Measurements from ENCODE around the gene GTF3C4. TPM values are rescaled to one million over a fixed set of nuclear protein-coding genes. Genes with fewer than 3 reads are reported as not detected.

Gene GTF3C4
- total and polyA plus RNA-seq, 4 donors, result 3.1 to 18.7 (median 10.8) TPM

GRCh38 chr9:132672413-132672690 lies 2.1 kb downstream of the GTF3C4 start:
- H3K4me1 ChIP-seq (ENCODE audit: control insufficient read depth in 5 of 5, insufficient read depth in 5 of 5, low read length in 5 of 5), result peaks cover 0 to 24% (median 7%) of the 10 kb centered on the region in 5 donors
- TF ChIP-seq CTCF (IDR thresholded peaks at IDR 0.05; ENCODE audit: control extremely low read depth, extremely low read depth), result no peak

GRCh38 chr9:132673355-132673754 lies 3.1 kb downstream of the GTF3C4 start:
- TF ChIP-seq CTCF (IDR thresholded peaks at IDR 0.05; ENCODE audit: control extremely low read depth, extremely low read depth), result no peak
- peaks cover 0 to 6% (median 4%) of the 10 kb centered on the region in 4 donors for H3K36me3 ChIP-seq (ENCODE audit: control insufficient read depth in 4 of 4, insufficient read depth in 4 of 4, low read length in 4 of 4)

More at GRCh38 chr9:132672413-132672690, 2.1 kb downstream of the GTF3C4 start:
- 21 to 28% methylated on average over 5 of the region's 5 CpGs for WGBS, 2 donors
- Histone ChIP-seq H3K36me3 (ENCODE audit: control insufficient read depth in 4 of 4, insufficient read depth in 4 of 4, low read length in 4 of 4) (no peaks in the 10 kb centered on the region), H3K9ac (ENCODE audit: insufficient read depth in 1 of 2, low read length in 2 of 2) (no peak overlapping the region), H3K4me3 (no peak overlapping the region), H3K9me3 (ENCODE audit: control insufficient read depth in 4 of 4, insufficient read depth in 3 of 4, low read length in 3 of 4) (peaks cover 0 to 2% (median 0%) of the 10 kb centered on the region in 4 donors), H3K27ac (ENCODE audit: low read depth in 1 of 2, low read length in 1 of 2) (no peak overlapping the region), H3K27me3 (ENCODE audit: control insufficient read depth in 3 of 3, insufficient read depth in 3 of 3, low read length in 2 of 3) (no peaks in the 10 kb centered on the region)
- DNase-seq (no peak), ATAC-seq (ENCODE audit: insufficient read depth, low FRiP score) (no peak)

GRCh38 chr9:132674485-132674884 lies 4.2 kb downstream of the GTF3C4 start:
- no peak for DNase-seq
- H3K4me1 ChIP-seq (ENCODE audit: control insufficient read depth in 5 of 5, insufficient read depth in 5 of 5, low read length in 5 of 5), result peaks cover 0 to 22% (median 7%) of the 10 kb centered on the region in 5 donors
- no peak for ATAC-seq (ENCODE audit: insufficient read depth, low FRiP score)
- no peaks in the 10 kb centered on the region for H3K27me3 ChIP-seq (ENCODE audit: control insufficient read depth in 3 of 3, insufficient read depth in 3 of 3, low read length in 2 of 3)
- peaks cover 3 to 16% (median 10%) of the 10 kb centered on the region in 4 donors for H3K36me3 ChIP-seq (ENCODE audit: control insufficient read depth in 4 of 4, insufficient read depth in 4 of 4, low read length in 4 of 4)
- H3K9me3 ChIP-seq (ENCODE audit: control insufficient read depth in 4 of 4, insufficient read depth in 3 of 4, low read length in 3 of 4), result peaks cover 0 to 2% (median 0%) of the 10 kb centered on the region in 4 donors
- no peak for TF ChIP-seq CTCF (IDR thresholded peaks at IDR 0.05; ENCODE audit: control extremely low read depth, extremely low read depth)
- H3K9ac ChIP-seq (ENCODE audit: insufficient read depth in 1 of 2, low read length in 2 of 2), result no peak overlapping the region
- no peak overlapping the region for H3K27ac ChIP-seq (ENCODE audit: low read depth in 1 of 2, low read length in 1 of 2)
- H3K4me3 ChIP-seq, result no peak overlapping the region
- 77 to 87% methylated on average over 4 of the region's 4 CpGs for WGBS, 2 donors

More at GRCh38 chr9:132673355-132673754, 3.1 kb downstream of the GTF3C4 start:
- H3K27ac ChIP-seq (ENCODE audit: low read depth in 1 of 2, low read length in 1 of 2), result no peak overlapping the region
- H3K4me3 ChIP-seq, result no peak overlapping the region
- WGBS, 2 donors, result 36 to 44% methylated on average over 6 of the region's 6 CpGs
- H3K9ac ChIP-seq (ENCODE audit: insufficient read depth in 1 of 2, low read length in 2 of 2), result no peak overlapping the region
- ATAC-seq (ENCODE audit: insufficient read depth, low FRiP score), result no peak
- DNase-seq, result peak; percentile 20 to 43 (median 42)
- H3K27me3 ChIP-seq (ENCODE audit: control insufficient read depth in 3 of 3, insufficient read depth in 3 of 3, low read length in 2 of 3), result no peaks in the 10 kb centered on the region
- peaks cover 0 to 2% (median 0%) of the 10 kb centered on the region in 4 donors for H3K9me3 ChIP-seq (ENCODE audit: control insufficient read depth in 4 of 4, insufficient read depth in 3 of 4, low read length in 3 of 4)
- H3K4me1 ChIP-seq (ENCODE audit: control insufficient read depth in 5 of 5, insufficient read depth in 5 of 5, low read length in 5 of 5), result peaks cover 0 to 24% (median 7%) of the 10 kb centered on the region in 5 donors

GRCh38 chr9:132677976-132678375 lies 7.7 kb downstream of the GTF3C4 start:
- Histone ChIP-seq H3K27me3 (ENCODE audit: control insufficient read depth in 3 of 3, insufficient read depth in 3 of 3, low read length in 2 of 3) (no peaks in the 10 kb centered on the region), H3K4me3 (no peak overlapping the region), H3K36me3 (ENCODE audit: control insufficient read depth in 4 of 4, insufficient read depth in 4 of 4, low read length in 4 of 4) (peaks cover 3 to 26% (median 13%) of the 10 kb centered on the region in 4 donors), H3K9ac (ENCODE audit: insufficient read depth in 1 of 2, low read length in 2 of 2) (no peak overlapping the region), H3K27ac (ENCODE audit: low read depth in 1 of 2, low read length in 1 of 2) (no peak overlapping the region), H3K4me1 (ENCODE audit: control insufficient read depth in 5 of 5, insufficient read depth in 5 of 5, low read length in 5 of 5) (peaks cover 0 to 5% (median 0%) of the 10 kb centered on the region in 5 donors), H3K9me3 (ENCODE audit: control insufficient read depth in 4 of 4, insufficient read depth in 3 of 4, low read length in 3 of 4) (no peaks in the 10 kb centered on the region)
- no peak for TF ChIP-seq CTCF (IDR thresholded peaks at IDR 0.05; ENCODE audit: control extremely low read depth, extremely low read depth)
- no peak for DNase-seq
- no peak for ATAC-seq (ENCODE audit: insufficient read depth, low FRiP score)
- 97% methylated on average over 8 of the region's 8 CpGs for WGBS, 2 donors
